Measurements from ENCODE around the gene TRABD2B. TPM values are rescaled to one million over a fixed set of nuclear protein-coding genes. Genes with fewer than 3 reads are reported as not detected.

TRABD2B gene
- total RNA-seq, 1 experiment from 2014 or later = 0.05 TPM

DNA sequence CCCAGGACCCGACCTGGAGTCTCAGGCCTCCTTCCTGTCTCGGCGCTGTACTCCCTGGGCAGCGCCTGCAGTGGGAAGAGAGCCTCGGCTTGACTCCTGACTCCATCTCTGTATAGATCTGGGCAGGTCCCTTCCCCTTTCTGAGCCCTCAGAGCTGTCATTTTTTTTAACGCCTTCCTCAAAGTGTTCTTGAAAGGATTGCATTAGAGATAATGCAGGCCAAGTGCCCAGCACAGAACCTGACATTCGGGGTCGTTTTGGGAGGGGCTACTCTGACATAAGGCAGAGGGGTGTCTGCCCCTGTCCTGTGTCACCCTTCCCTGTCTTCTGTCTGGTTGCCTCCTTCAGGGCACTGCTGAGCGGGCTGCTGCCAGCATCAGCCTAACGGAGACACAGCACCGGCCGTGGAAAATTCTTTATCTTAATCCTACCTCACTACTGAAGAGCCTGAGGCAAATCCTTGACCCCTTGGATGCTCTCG, 271.6 kb downstream of the TRABD2B start:
- Histone ChIP-seq H3K4me3 (replicated peaks in 1 of 2; ENCODE audit: low read depth in 1 of 2, low read length in 2 of 2) (no peak overlapping the region), H3K9ac (ENCODE audit: low read length) (no peak overlapping the region), H3K79me2 (ENCODE audit: insufficient read depth, low read length) (no peaks in the 10 kb centered on the region), H2AFZ (ENCODE audit: low read depth, low read length, poor library complexity, severe bottlenecking) (no peak overlapping the region), H3K27me3 (ENCODE audit: insufficient read depth, low read length) (no peaks in the 10 kb centered on the region), H3K4me2 (ENCODE audit: low read length) (no peak overlapping the region), H4K20me1 (ENCODE audit: insufficient read depth) (no peaks in the 10 kb centered on the region), H3K9me2 (ENCODE audit: insufficient read depth) (no peaks in the 10 kb centered on the region), H3K4me1 (ENCODE audit: control insufficient read depth in 1 of 2, insufficient read depth in 2 of 2, low read length in 2 of 2) (no peaks in the 10 kb centered on the region), H3K36me3 (ENCODE audit: control insufficient read depth in 1 of 2, insufficient read depth in 2 of 2, low read length in 2 of 2) (no peaks in the 10 kb centered on the region), H3K27ac (ENCODE audit: low read depth, low read length) (no peak overlapping the region), H3K9me3 (ENCODE audit: control insufficient read depth in 1 of 2, insufficient read depth in 1 of 2, low read depth in 1 of 2, low read length in 2 of 2) (no peaks in the 10 kb centered on the region)
- no peak for TF ChIP-seq EGR1 (IDR thresholded peaks at IDR 0.05; ENCODE audit: low read depth)
- no peak for TF ChIP-seq ZNF274 (IDR thresholded peaks at IDR 0.05; ENCODE audit: low read depth, low read length)
- TF ChIP-seq, protein P1, sequence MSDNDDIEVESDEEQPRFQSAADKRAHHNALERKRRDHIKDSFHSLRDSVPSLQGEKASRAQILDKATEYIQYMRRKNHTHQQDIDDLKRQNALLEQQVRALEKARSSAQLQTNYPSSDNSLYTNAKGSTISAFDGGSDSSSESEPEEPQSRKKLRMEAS (IDR thresholded peaks at IDR 0.05) = no peak
- TF ChIP-seq SIN3A (IDR thresholded peaks at IDR 0.05; ENCODE audit: low read depth) = no peak
- no peak for TF ChIP-seq RAD21 (IDR thresholded peaks at IDR 0.05; ENCODE audit: low read depth)
- no peak for TF ChIP-seq TCF7L2 (IDR thresholded peaks at IDR 0.05; ENCODE audit: borderline replicate concordance, extremely low read depth, insufficient read depth, insufficient read length)
- no peak for TF ChIP-seq POLR2A (IDR thresholded peaks at IDR 0.05; ENCODE audit: borderline replicate concordance, extremely low read depth, insufficient read depth, insufficient read length)
- ChIA-PET POLR2A (interaction anchor here (1.0 to 1.2 kb wide), 2 partner anchors 288 to 337 kb away, joined by 3 to 5 read pairs; partner anchors contain the start of gene FOXD2), CTCF (interaction anchor here (0.6 to 3.6 kb wide), 29 partner anchors 9 to 546 kb away, joined by 3 to 87 read pairs (median 5); partner anchors contain the start of genes FOXD2 and PDZK1IP1), RAD21 (ENCODE audit: low non-redundant PET in 1 of 2, low total read pairs in 2 of 2, uncharacterized antibody in 2 of 2, unreplicated experiment in 2 of 2) (interaction anchor here (0.6 to 1.5 kb wide), 10 partner anchors 196 to 337 kb away, joined by 3 to 11 read pairs (median 4); partner anchors contain the start of gene FOXD2 (in 2 of the 2))
- ATAC-seq (no peak), DNase-seq (ENCODE audit: low read depth, low spot score) (no peak)
- intact Hi-C loops (cut with micrococcal nuclease) = loop anchor here (5.0 kb wide), 3 partner anchors 198 to 548 kb away; partner anchors contain the start of gene PDZK1IP1
- BruUV-seq (replicated peaks) = no TSS peak

DNA sequence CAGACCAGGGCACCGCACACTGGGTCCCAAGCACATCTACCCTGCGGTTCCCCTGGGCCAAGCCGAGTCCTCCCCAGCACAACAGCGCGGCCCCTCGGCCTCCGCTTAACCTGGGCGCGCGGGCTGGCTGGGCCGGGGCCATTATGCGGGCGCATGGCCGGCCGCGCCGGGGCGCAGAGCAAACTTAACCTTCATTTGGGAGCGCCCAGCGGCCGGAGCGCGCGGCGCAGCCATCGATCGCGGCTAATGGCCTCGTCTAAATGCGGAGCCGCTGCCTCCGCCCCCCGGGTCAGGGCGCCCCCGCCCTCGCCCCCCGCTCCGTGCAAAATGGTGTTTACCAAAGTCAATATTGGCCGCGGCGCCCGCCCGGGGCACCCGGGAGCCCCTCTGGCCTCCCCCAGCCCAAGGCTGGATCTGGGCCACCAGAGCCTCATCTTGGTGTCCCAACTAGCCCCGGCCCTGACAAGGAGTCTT, 272.1 kb downstream of the TRABD2B start:
- BruUV-seq (replicated peaks) = no TSS peak
- Histone ChIP-seq H3K4me1 (ENCODE audit: control insufficient read depth in 1 of 2, insufficient read depth in 2 of 2, low read length in 2 of 2) (no peaks in the 10 kb centered on the region), H3K4me2 (ENCODE audit: low read length) (no peak overlapping the region), H3K9me2 (ENCODE audit: insufficient read depth) (no peaks in the 10 kb centered on the region), H3K79me2 (ENCODE audit: insufficient read depth, low read length) (no peaks in the 10 kb centered on the region), H3K9me3 (ENCODE audit: control insufficient read depth in 1 of 2, insufficient read depth in 1 of 2, low read depth in 1 of 2, low read length in 2 of 2) (no peaks in the 10 kb centered on the region), H3K9ac (ENCODE audit: low read length) (no peak overlapping the region), H2AFZ (ENCODE audit: low read depth, low read length, poor library complexity, severe bottlenecking) (no peak overlapping the region), H3K27me3 (ENCODE audit: insufficient read depth, low read length) (no peaks in the 10 kb centered on the region), H3K36me3 (ENCODE audit: control insufficient read depth in 1 of 2, insufficient read depth in 2 of 2, low read length in 2 of 2) (no peaks in the 10 kb centered on the region), H4K20me1 (ENCODE audit: insufficient read depth) (no peaks in the 10 kb centered on the region), H3K4me3 (replicated peaks in 1 of 2; ENCODE audit: low read depth in 1 of 2, low read length in 2 of 2) (no peak overlapping the region), H3K27ac (ENCODE audit: low read depth, low read length) (no peak overlapping the region)
- ATAC-seq (no peak), DNase-seq (ENCODE audit: low read depth, low spot score) (no peak)
- CTCF ChIA-PET = interaction anchor here (1.9 to 2.0 kb wide), 2 partner anchors 15 to 293 kb away, joined by 12 to 17 read pairs; no protein-coding TSS in a partner anchor
- POLR2A ChIA-PET = no interaction called here
- intact Hi-C loops (cut with micrococcal nuclease) = loop anchor here (5.0 kb wide), 3 partner anchors 198 to 548 kb away; partner anchors contain the start of gene PDZK1IP1
- RAD21 ChIA-PET (ENCODE audit: low non-redundant PET in 1 of 2, low total read pairs in 2 of 2, uncharacterized antibody in 2 of 2, unreplicated experiment in 2 of 2) = no interaction called here
- TF ChIP-seq, protein P2, sequence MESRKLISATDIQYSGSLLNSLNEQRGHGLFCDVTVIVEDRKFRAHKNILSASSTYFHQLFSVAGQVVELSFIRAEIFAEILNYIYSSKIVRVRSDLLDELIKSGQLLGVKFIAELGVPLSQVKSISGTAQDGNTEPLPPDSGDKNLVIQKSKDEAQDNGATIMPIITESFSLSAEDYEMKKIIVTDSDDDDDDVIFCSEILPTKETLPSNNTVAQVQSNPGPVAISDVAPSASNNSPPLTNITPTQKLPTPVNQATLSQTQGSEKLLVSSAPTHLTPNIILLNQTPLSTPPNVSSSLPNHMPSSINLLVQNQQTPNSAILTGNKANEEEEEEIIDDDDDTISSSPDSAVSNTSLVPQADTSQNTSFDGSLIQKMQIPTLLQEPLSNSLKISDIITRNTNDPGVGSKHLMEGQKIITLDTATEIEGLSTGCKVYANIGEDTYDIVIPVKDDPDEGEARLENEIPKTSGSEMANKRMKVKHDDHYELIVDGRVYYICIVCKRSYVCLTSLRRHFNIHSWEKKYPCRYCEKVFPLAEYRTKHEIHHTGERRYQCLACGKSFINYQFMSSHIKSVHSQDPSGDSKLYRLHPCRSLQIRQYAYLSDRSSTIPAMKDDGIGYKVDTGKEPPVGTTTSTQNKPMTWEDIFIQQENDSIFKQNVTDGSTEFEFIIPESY (IDR thresholded peaks at IDR 0.05; ENCODE audit: extremely low read depth, insufficient replicate concordance, low read length) = no peak
- no peak for TF ChIP-seq ZFX (IDR thresholded peaks at IDR 0.05)
- no peak for TF ChIP-seq SP1 (IDR thresholded peaks at IDR 0.05; ENCODE audit: low read depth)
- no peak for TF ChIP-seq ELF1 (IDR thresholded peaks at IDR 0.05; ENCODE audit: borderline replicate concordance, low read depth)
- no peak for TF ChIP-seq EGR1 (IDR thresholded peaks at IDR 0.05; ENCODE audit: low read depth)
- TF ChIP-seq, protein P3, sequence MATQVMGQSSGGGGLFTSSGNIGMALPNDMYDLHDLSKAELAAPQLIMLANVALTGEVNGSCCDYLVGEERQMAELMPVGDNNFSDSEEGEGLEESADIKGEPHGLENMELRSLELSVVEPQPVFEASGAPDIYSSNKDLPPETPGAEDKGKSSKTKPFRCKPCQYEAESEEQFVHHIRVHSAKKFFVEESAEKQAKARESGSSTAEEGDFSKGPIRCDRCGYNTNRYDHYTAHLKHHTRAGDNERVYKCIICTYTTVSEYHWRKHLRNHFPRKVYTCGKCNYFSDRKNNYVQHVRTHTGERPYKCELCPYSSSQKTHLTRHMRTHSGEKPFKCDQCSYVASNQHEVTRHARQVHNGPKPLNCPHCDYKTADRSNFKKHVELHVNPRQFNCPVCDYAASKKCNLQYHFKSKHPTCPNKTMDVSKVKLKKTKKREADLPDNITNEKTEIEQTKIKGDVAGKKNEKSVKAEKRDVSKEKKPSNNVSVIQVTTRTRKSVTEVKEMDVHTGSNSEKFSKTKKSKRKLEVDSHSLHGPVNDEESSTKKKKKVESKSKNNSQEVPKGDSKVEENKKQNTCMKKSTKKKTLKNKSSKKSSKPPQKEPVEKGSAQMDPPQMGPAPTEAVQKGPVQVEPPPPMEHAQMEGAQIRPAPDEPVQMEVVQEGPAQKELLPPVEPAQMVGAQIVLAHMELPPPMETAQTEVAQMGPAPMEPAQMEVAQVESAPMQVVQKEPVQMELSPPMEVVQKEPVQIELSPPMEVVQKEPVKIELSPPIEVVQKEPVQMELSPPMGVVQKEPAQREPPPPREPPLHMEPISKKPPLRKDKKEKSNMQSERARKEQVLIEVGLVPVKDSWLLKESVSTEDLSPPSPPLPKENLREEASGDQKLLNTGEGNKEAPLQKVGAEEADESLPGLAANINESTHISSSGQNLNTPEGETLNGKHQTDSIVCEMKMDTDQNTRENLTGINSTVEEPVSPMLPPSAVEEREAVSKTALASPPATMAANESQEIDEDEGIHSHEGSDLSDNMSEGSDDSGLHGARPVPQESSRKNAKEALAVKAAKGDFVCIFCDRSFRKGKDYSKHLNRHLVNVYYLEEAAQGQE (IDR thresholded peaks at IDR 0.05; ENCODE audit: low read depth) = no peak
- no peak for TF ChIP-seq RAD21 (IDR thresholded peaks at IDR 0.05; ENCODE audit: low read depth)
- TF ChIP-seq SRF (IDR thresholded peaks at IDR 0.05; ENCODE audit: low read depth) = no peak
- no peak for TF ChIP-seq EZH2phosphoT487 (IDR thresholded peaks at IDR 0.05; ENCODE audit: borderline replicate concordance)
- TF ChIP-seq FOSL1 (IDR thresholded peaks at IDR 0.05; ENCODE audit: low read depth) = no peak

All from HCT116 (cell line).